Colonic mucosa (tissue), 4 donors: ENCODE measurements around the gene SLC39A13. TPM values are rescaled to one million over a fixed set of nuclear protein-coding genes. Genes with fewer than 3 reads are reported as not detected.
"Not testable (repeated sequence)": the region's sequence is repeated elsewhere in the genome, so short reads cannot be mapped to it uniquely, and the experiment has no call there.

Experiments
- DNase-seq: peaks from one replicate; pipeline ENCODE4 v3.0.0-alpha.2; 2020
- H3K27ac ChIP-seq: fragments of 200-600 bp; one replicate; pipeline ENCODE4 v1.8.0; 2021
- H3K27me3 ChIP-seq: fragments of 200-600 bp; one replicate; pipeline ENCODE4 v1.8.0; 2021
- H3K36me3 ChIP-seq: fragments of 200-600 bp; one replicate; pipeline ENCODE4 v1.8.0; 2021
- H3K4me1 ChIP-seq: fragments of 200-600 bp; one replicate; pipeline ENCODE4 v1.8.0; 2021; ENCODE audit warnings: mild to moderate bottlenecking
- H3K4me3 ChIP-seq: fragments of 200-600 bp; one replicate; pipeline ENCODE4 v1.8.0; 2021
- H3K9ac ChIP-seq, 2 donors: one replicate each; pipeline ENCODE4 v1.7.0; 2013; ENCODE audit warnings: control low read depth in 2 of 2, low read depth in 2 of 2, low read length in 2 of 2
- H3K9me3 ChIP-seq: fragments of 200-600 bp; one replicate; pipeline ENCODE4 v1.8.0; 2021
- intact Hi-C: fragments of 100-400 bp; cut with DNase I; formaldehyde crosslinking; loops from one replicate; pipeline ENCODE4 v1.14.1; 2022
- total RNA-seq, 2 donors: library from RNA; stranded (reverse); fragmentation: NEBNext Ultra II Directional in 1 of 2; extraction: Animal tissue kit (Norgen Biotek cat#: 25700) in 1 of 2; gene quantifications; one replicate each; pipeline ENCODE4 v1.2.1, GENCODE V29; 2021
- TF ChIP-seq, protein P1 (sequence below): fragments of 200-600 bp; IDR thresholded peaks from one replicate; pipeline ENCODE4 v1.8.0; 2022; ENCODE audit warnings: antibody characterized with exemption, mild to moderate bottlenecking
- donor health status: healthy.
- donor health status: DM: no; HTN: no; CAD: no.
- donor health status: DM: no; HTN: no; CAD: no.

The SLC39A13 gene
- total RNA-seq, 2 donors from 2014 or later = 14.3 to 18.6 TPM

GRCh38 chr11:47451990-47452389, 43.6 kb downstream of the SLC39A13 start:
- Histone ChIP-seq H3K9ac (no peak overlapping the region), H3K4me1 (no peaks in the 10 kb centered on the region), H3K27me3 (no peaks in the 10 kb centered on the region), H3K4me3 (no peak overlapping the region), H3K36me3 (no peaks in the 10 kb centered on the region), H3K9me3 (no peaks in the 10 kb centered on the region), H3K27ac (no peak overlapping the region)
- intact Hi-C loops = loop anchor here (5.0 kb wide), 1 partner anchor 75 kb away; the partner anchor contains the start of gene SPI1
- TF ChIP-seq, protein P1, sequence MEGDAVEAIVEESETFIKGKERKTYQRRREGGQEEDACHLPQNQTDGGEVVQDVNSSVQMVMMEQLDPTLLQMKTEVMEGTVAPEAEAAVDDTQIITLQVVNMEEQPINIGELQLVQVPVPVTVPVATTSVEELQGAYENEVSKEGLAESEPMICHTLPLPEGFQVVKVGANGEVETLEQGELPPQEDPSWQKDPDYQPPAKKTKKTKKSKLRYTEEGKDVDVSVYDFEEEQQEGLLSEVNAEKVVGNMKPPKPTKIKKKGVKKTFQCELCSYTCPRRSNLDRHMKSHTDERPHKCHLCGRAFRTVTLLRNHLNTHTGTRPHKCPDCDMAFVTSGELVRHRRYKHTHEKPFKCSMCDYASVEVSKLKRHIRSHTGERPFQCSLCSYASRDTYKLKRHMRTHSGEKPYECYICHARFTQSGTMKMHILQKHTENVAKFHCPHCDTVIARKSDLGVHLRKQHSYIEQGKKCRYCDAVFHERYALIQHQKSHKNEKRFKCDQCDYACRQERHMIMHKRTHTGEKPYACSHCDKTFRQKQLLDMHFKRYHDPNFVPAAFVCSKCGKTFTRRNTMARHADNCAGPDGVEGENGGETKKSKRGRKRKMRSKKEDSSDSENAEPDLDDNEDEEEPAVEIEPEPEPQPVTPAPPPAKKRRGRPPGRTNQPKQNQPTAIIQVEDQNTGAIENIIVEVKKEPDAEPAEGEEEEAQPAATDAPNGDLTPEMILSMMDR = no peak
- DNase-seq = no peak

GRCh38 chr11:47453365-47453764, 45.0 kb downstream of the SLC39A13 start:
- no peak overlapping the region for H3K27ac ChIP-seq
- H3K4me1 ChIP-seq = no peaks in the 10 kb centered on the region
- H3K4me3 ChIP-seq = no peak overlapping the region
- no peaks in the 10 kb centered on the region for H3K9me3 ChIP-seq
- intact Hi-C loops = loop anchor here (5.0 kb wide), 1 partner anchor 76 kb away; the partner anchor contains the start of gene SPI1
- no peak for DNase-seq
- no peak overlapping the region for H3K9ac ChIP-seq
- TF ChIP-seq, protein P1 = no peak
- no peaks in the 10 kb centered on the region for H3K27me3 ChIP-seq
- H3K36me3 ChIP-seq = no peaks in the 10 kb centered on the region

- TF ChIP-seq, protein P1 = peak; percentile 58
- intact Hi-C loops = loop anchor here (5.0 kb wide), 1 partner anchor 77 kb away; the partner anchor contains the start of gene SPI1
- H3K9ac ChIP-seq = not testable (repeated sequence)
Measured at GRCh38 chr11:47454258-47454671, 45.9 kb downstream of the SLC39A13 start.

GRCh38 chr11:47460571-47461235, 52.3 kb downstream of the SLC39A13 start:
- Histone ChIP-seq H3K9ac (no peak overlapping the region), H3K27ac (no peak overlapping the region), H3K4me3 (no peak overlapping the region), H3K9me3 (no peaks in the 10 kb centered on the region), H3K4me1 (no peaks in the 10 kb centered on the region), H3K27me3 (no peaks in the 10 kb centered on the region), H3K36me3 (no peaks in the 10 kb centered on the region)
- intact Hi-C loops = no loop called here
- TF ChIP-seq, protein P1 = no peak
- no peak for DNase-seq

More at GRCh38 chr11:47454258-47454671, 45.9 kb downstream of the SLC39A13 start:
- not testable (repeated sequence) for H3K27ac ChIP-seq, H3K4me3 ChIP-seq, H3K4me1 ChIP-seq, H3K36me3 ChIP-seq, H3K9me3 ChIP-seq, H3K27me3 ChIP-seq
- DNase-seq = peak; percentile 78

DNA sequence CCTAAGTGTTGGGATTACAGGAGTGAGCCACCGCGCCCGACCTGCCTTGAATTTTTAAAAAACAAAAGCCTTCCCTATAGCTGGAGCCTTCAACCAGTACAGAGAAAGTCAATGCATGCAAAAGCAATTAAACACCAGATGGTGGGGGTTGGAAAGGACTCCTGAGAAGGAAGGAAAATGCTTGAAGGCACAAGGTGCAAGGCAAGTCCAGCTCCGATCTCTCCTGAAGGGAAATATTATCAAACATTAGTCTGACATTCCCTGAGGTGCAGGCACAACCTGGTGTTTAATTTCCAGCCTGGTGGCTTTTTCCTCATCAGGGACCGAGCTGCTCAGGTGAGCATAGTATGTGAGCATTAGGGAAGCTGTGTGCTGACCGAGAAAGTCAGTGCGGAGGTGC, 53.5 kb downstream of the SLC39A13 start:
- no peak overlapping the region for H3K4me3 ChIP-seq
- DNase-seq = no peak
- no peak overlapping the region for H3K27ac ChIP-seq
- no peaks in the 10 kb centered on the region for H3K27me3 ChIP-seq
- H3K9me3 ChIP-seq = no peaks in the 10 kb centered on the region
- no peaks in the 10 kb centered on the region for H3K36me3 ChIP-seq
- intact Hi-C loops = no loop called here
- H3K4me1 ChIP-seq = no peaks in the 10 kb centered on the region
- TF ChIP-seq, protein P1 = no peak
- H3K9ac ChIP-seq = no peak overlapping the region
